GM18511 (cell line): ENCODE measurements around the gene DNASE2B.

Experiments used
- ATAC-seq: cut with Tn5 transposase; IDR thresholded peaks from one replicate; pipeline ENCODE4 v1.9.1; 2021; ENCODE audit warnings: mild to moderate bottlenecking, moderate library complexity; ENCODE audit not compliant: unreplicated experiment

DNASE2B gene, protein sequence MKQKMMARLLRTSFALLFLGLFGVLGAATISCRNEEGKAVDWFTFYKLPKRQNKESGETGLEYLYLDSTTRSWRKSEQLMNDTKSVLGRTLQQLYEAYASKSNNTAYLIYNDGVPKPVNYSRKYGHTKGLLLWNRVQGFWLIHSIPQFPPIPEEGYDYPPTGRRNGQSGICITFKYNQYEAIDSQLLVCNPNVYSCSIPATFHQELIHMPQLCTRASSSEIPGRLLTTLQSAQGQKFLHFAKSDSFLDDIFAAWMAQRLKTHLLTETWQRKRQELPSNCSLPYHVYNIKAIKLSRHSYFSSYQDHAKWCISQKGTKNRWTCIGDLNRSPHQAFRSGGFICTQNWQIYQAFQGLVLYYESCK

DNA sequence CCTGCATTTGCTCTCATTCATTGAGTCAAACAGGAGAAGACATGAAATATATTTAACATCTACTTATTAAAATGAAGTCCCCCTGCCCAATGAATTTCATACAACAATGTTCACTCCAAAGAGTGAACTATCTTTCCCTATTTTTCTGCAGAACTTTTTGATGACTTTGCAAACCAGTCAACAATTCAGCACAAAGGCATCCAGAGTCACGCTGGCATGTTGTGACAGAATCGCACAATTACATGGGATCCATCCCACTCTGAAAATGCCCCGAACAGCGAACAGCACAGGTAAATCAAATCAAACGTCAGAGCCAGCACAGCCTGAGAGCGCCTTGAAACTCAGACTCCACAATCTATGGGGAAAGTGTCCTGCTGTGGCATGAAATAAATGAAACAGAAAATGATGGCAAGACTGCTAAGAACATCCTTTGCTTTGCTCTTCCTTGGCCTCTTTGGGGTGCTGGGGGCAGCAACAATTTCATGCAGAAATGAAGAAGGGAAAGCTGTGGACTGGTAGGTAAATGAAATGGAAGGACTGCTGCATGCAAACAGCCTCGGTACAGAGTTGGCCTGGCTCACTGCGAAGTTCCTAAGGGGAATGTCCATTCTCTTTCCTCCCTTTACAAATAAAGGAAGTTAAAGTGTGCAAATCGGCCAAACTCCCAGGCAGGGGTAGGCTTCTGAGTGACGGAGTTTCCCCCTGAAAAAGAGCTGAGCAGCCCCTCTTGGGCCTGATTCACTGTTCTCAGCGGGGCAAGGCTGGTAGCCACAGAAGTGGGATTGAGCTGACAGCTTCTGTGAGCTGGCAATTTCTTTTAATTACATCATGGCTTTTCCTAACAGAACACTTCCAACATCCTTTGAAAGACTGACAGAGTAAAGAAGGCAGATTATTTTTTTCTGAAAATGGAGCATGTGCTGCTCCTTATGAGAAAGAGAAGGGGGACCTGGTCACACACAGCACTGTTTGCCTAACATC, at the start of gene DNASE2B:
TSS of gene DNASE2B (plus strand) at position 310 of the 981 bp plus-strand sequence. CDS start at position 391, 81 bp downstream.
- no peak for ATAC-seq

DNA sequence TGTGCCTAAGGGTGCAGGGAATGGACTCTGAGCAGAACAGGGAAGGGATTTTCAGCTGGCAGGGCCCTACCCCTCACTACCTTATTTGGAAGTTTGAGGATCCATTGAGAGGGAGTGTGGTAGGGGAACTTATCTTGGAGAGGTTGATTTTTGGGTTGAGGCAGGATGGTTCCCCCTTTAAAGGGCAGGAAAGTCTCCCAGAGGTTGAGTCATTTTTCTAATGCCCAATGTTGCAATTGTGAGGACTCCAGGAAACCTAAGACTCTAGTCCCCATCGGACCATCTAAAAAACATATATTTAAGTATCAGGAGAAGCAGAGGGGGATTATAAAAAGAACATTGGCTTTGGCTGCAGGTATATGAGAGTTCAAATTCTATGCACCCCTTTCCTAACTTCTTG, 49.5 kb upstream of the DNASE2B start:
- no peak for ATAC-seq

DNA sequence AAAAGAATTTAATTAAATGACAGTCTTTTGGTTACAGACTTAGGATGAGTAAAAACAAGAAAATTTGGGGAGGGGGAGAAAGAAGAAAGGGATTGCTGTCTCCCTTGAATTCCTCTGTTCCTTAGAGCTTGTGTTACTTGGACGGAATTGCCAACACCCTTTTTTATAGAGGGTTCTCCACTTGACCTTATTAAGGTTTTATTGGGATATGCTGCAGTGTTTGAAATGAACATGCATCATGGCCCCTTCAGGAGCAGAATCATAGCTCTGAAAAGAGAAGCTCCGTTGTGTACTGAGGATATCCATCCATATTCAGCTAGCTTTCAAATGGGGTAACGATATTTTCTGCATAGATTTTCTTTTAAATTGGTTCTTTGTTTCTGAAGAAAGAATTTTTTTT, 48.2 kb upstream of the DNASE2B start:
- ATAC-seq = no peak

DNA sequence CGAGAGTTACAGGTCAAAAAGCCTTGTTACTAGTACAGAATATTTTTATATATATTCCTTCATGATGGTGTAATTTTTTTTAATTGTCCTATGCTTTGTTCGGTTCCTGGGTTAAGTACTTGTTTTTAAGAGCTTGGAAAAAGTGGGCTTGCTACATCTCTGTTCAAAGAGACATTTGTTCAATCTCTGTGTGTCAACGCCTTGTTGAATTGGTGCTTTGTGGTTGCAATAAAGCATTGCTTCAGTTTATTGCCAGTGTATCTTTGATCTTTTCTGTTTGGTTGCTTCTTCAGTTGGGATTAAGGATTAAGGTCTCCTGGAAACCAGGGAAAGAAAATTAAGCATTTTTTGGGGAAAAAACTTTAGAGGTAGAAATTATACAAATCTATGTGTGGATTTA, 47.7 kb upstream of the DNASE2B start:
- no peak for ATAC-seq

DNA sequence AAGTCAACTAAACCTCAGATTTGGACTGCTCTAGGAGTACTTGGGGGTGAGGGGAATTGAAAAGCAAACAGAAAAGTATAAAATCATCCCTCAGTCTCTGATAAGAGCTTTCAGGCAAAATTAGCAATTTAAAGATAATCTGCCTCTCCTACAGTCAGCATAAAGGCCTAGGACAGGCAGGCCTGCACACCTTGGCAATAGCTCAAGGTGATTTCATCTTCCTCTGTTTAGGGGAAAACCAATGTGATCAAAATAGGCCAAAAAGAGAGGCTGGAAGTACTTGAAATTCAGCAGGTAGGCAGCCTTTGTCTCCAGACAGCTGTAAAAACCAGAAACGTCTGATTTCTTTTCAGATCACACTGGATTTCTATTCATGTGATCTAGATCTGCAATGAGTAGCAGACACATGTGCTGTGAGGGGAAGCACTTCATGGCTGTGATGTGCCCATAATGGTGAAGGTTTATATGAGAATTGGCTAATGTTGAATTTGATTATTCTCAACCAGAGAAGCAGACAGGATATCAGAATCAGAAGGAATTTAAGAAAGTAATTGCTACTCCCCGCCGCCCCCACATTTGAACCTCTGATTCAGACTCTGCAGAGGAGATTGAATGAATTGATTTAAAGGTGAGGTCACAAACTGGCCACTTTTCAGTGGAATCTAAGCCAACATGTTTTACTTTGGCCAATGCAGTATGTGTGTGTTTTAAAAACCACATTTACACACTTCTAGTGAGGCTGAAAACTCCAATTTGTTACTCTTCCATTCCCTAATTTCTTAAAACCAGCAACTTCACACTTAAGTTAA, 45.8 kb upstream of the DNASE2B start:
- ATAC-seq = no peak

DNA sequence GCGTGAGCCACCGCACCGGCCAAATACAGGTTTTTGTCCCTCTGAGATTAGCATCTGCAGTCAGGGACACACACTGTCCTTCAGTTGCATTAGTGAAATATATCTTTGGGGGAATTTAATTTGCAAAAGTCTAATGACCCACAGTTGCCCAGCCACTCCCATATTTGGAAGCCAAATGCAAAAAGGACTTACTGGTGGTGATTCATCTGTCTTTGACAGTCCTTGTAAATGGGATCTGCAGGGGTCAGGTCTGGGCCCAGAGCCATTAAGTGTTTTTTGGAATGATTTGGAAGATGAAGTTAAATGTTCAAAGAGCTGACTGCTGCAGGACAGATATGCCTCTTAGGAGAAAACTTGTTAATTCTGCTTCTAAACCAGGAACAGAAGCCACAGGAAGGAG, 44.6 kb upstream of the DNASE2B start:
- ATAC-seq = no peak

DNA sequence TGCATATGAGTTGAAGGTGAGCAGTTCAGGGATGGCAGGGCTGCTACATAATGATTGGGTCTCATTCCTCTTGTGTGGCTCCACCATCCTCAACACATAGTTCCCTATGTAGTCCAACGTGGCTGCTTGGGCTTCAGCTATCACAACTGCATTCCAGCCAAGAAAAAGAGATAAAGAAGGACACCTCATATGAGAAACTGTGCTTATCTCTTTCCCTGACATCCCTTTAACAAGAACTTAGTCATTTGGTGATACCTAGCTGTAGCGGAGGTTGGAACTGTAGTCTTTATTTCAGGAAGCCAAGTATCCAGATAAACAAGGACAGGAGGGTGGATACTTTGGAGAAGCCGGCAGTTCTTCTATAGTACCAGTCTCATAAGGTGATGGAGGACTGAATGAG, 42.7 kb upstream of the DNASE2B start:
- no peak for ATAC-seq

DNA sequence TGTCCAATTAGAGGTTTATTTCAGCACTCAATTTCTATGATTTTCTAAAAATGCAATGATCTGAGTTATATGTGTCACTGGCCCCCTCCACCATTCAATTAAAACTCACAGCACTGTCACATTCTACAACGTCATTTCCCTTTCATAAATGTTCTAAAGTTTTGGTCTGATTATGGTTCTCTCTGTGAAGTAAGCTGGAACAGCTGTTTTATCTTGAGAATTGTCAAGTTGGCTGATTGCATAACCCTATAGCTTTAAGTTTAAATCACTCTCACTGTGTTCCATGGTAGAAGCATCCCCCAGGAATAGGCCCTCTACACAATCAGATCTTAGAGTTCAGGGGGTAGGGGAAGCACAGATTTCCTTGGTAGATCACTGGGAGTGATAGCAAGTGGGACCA, 41.4 kb upstream of the DNASE2B start:
- no peak for ATAC-seq

DNA sequence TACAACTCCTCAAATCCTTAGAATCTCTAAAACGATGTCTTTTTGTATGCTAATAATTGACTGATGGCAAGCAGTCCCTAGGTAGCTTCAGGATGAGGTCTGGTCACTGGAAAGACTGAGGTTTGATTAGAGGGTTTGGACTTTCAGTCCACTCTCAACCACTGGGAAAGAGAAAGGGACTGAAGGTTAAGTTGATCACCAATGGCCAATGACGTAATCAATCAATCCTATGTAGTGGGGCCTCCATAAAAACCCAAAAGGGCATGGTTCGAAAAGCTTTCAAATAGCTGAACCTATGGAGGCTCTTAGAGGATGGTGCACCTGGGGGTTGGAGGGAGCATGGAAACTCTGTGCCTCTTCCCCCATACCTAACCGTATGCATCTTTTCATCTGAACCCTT, 39.6 kb upstream of the DNASE2B start:
- ATAC-seq = no peak

DNA sequence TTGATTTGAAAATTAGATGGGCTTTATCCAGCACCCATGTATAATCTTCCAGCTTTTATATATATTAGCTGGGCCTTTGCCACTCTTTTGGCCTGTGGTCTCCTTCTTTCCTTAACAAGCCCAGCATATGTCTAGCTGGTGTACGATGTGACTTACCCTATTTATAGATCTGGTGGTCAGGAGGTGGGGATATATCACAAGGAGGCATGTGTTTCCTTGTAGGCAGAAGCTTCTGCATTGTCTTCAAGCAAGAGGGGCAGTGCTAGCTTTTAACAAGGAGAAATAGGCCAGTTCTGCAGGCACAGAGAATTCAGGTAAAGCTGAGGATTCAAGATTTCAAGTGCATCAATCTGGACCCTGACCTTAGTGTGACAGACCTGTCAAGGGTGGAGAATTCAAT, 38.0 kb upstream of the DNASE2B start:
- ATAC-seq = no peak

DNA sequence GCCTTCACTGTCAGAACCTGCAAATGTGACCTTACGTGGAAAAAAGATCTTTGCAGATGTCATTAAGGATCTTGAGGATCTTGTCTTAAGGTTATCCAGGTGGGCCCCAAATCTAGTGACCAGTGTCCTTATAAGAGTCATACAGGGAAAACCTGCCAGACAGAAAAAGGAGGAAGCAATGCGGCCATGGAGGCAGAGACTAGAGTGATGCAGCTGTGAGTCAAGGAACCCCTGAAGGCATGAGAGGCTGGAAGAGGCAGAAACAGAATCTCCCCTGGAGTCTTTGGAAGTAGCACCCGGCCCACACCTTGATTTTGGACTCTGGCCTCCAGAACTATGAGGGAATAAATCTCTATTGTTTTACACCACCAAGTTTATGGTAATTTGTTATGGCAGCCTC, 36.5 kb upstream of the DNASE2B start:
- ATAC-seq = no peak

DNA sequence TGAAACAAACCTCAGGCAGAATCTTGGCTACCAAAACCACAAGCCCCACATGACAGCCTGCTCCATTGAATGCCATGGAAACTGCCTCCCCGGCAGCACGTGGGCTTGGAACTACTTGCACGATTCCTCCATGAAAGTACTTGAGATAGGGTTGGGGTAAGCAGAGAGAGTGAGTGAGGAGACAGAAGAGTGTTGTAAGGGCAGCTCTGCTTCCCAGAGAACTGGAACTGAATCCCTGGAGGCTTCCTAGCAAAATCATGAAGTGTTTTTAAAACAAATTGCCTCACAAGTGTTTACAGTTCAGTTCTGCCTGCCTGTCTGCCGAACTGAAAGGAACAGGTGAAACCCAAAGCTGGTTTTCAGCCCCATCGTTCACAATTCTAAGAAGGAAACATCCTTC, 35.3 kb upstream of the DNASE2B start:
- no peak for ATAC-seq

DNA sequence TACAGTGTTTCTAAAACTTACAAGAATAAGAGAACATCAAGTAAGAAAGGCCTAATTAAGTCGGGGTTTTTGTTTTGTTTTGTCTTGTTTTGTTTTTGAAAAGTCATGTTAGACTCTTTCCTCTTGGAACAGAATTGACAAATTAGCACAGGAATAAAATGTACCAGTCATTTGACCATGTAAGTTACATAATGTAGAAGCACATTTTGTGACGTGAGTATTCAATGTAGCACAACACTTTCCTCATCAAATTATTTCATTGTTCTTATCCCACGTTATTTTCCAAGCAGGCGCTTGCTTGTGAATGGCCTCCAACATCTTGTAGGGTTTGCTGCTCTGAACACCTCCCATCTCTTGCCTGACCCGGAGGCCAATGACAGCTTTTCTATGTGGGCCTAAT, 34.7 kb upstream of the DNASE2B start:
- no peak for ATAC-seq

DNA sequence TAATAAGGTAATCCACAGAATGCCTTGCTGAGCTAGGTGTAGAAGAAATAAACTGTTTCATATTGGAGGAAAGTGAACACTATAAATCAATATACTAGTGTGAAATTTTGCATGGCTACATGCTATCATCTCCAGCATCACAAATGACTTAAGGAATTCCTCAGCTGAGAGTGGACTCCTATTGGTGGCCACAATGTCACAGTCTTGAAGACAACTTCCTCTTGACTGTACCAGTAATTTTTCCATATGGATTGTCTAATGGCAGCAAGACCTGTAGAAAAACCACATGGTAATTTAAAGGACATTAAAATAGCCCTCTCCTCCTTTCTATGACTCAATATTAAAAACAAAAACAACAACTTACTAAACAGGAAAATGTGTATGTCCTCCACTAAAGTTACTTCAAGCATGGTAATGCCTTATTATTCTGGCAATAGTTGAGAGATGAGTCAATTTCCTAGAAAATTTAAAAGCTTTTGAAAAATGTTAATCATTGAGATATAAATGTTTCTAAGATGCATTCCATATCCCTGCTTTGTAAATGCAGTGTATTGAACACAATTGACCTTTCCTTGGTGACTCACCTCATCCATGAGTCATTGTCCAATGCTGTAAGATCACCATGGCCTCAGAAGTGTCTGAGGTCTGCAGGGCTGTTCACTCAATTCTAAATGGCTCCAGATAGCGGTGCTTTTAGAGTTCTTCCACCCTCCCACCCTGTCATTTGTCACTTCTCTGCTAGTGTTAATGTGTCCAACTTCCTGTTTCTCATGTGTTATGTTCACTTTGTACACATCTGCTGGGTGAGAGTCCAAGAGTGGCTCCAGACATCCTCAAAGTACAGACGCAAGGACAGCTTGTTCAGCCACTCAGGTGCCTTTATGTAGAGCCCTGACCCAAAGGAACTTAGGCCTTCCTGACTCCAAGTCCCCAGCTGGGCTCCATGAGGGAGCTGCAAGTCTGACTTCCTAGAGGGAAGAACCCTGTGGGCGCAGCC, 32.8 kb upstream of the DNASE2B start:
- peak; percentile 62 for ATAC-seq

DNA sequence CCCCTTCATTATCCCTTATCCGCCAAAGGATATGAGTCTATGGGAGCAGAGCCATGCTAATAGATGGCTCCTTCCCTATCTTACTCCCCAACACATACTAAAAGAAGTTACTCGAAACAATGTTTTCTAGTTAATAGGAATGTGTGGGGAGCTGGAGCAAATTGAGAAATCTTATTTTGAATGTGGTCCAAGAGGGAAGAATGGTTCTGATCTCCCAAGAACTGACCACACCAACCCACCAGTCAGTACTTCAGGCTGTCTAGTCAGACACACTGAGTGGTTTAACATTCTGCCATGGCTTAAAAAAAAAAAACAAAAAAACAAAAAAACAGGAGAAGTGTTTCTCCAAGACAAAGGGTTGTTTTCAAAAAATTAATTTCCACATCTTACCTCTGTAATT, 31.5 kb upstream of the DNASE2B start:
- ATAC-seq = no peak

DNA sequence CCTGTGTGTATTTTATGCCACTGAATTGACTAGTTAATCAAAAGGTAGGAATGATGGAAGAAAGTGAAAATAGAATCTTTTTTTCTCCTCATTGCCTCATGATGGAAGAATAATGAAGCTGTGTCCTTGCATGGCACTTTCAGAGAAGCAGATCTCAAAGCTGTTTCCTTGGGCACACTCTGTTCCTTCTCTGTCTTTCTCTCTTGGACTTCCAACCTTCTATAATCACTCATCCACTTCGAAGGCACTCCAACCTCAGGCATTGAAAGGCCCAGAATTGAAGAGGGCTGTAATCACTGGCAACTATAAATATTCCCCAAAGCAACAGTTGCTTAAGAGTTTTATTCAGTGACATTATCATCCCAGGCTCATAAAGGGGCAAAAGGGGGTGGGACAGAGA, 31.1 kb upstream of the DNASE2B start:
- no peak for ATAC-seq

DNA sequence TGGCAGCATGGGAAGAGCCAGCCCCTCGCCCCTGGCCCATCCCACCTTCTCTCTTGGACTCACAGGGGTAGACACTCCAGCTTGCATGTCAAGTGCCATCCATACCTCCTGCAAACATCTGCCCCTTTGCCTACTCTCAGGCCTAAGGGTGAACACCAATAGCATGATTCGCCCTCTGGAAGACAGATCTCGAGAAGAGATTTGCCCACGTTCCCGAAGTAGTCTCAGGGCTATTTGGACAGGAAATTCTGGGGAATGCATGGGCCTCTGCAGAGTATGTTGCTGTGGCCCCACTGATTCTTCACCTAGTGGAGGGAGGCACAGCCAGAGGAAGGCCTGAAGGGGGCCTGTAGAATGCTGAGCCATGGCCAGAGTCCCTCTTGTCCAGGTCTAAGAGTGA, 29.8 kb upstream of the DNASE2B start:
- ATAC-seq = no peak

DNA sequence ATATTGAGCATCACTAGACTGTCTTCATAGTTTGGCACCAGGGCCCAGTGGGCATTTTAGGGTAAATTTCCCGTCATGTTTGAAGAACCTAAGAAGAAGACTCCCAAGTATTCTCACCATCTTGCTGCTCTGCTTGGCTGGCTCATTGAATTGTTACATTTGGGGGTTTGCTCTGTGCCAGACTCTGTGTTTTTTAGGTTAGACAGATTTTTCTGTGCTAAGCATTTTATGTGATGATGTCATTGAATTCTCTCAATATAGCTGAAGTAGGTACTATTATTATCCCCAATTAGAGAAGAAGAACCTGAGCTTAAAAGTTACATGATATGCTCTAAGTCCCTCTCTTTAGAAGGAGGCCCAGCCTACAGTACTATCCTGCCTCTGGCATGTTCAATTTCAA, 28.0 kb upstream of the DNASE2B start:
- ATAC-seq = no peak

DNA sequence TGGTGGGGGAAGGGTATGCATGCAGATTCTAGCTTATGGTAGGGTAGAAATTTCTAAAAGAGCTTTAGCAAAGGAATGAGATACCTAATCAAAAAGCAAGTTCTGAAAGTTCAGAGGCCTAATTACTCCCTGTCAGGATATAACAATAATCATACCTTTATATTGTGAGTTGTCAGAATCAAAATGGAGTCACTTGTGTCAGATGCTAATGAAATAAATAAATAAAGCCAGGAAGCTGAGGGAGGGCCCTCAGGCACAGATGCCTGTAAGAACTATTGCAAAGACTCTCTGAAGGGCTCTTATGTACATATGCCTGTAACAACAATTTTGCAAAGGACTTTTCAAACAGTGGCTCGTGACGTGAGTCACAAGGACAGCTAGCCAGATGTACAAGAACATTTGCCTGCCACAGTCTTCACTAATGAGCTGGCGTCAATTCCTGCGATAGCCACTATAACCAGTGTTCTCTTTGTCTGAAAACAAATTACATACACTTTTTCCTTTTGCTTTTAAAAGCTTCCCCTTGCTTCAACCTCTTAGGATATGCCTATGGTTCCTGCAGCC, 27.4 kb upstream of the DNASE2B start:
- ATAC-seq = no peak
